ENCODE results near the gene SLC10A1. TPM values are rescaled to one million over a fixed set of nuclear protein-coding genes. Genes with fewer than 3 reads are reported as not detected.

SLC10A1 gene
- total RNA-seq, 1 experiment from 2014 or later, result not detected

DNA sequence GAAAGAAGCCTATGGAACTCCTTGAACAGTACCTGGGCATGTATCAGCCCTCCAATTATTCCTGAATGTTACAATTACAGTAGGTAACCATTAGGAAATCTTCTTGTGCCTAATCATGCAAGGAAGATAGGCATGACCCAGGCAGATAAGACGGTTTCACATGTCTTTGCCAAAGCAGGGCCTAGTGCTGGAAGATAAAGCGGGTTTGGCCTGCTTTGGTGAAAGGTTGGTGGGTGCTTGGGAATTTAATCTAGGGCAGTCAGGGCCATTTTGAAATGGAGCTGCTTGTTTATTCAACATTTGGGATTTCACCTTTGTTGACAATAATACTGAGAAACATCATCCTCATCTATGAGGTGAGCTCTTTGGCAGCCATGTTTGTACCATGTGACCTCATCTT, 42.6 kb downstream of the SLC10A1 start:
- H4K91ac ChIP-seq (ENCODE audit: insufficient read length, low read depth, low read length), result no peak overlapping the region
- no peaks in the 10 kb centered on the region for H3K9me3 ChIP-seq (ENCODE audit: control insufficient read depth, low read depth, low read length)
- H3K23me2 ChIP-seq (ENCODE audit: insufficient read length, low read depth, low read length, poor library complexity, severe bottlenecking), result no peaks in the 10 kb centered on the region
- H2AK5ac ChIP-seq (ENCODE audit: insufficient read length, low read length), result no peak overlapping the region
- no peak overlapping the region for H3K27ac ChIP-seq (ENCODE audit: insufficient read length, low read depth, low read length)
- H2BK12ac ChIP-seq (ENCODE audit: insufficient read length, low read depth, low read length), result no peak overlapping the region
- no peak overlapping the region for H4K5ac ChIP-seq (ENCODE audit: insufficient read length, low read depth, low read length)
- no peak overlapping the region for H2BK20ac ChIP-seq (ENCODE audit: low read depth, low read length, poor library complexity, severe bottlenecking)
- H2BK5ac ChIP-seq (ENCODE audit: insufficient read length, low read length), result no peak overlapping the region
- H3K27ac Mint-ChIP-seq, result no peak overlapping the region
- no peaks in the 10 kb centered on the region; the same call in 1 of the 2 replicates for H3K4me1 ChIP-seq (ENCODE audit: insufficient read depth, low read length)
- no peak overlapping the region for H3K4me2 ChIP-seq (ENCODE audit: insufficient read depth, insufficient read length, low read length)
- DNase-seq, result no peak
- H4K8ac ChIP-seq (replicated peaks; ENCODE audit: insufficient read length, low read depth, low read length), result no peak overlapping the region
- H3K79me2 ChIP-seq (ENCODE audit: insufficient read depth, low read length), result no peaks in the 10 kb centered on the region
- H3K79me1 ChIP-seq (ENCODE audit: insufficient read depth, low read depth, low read length, poor library complexity, severe bottlenecking), result no peaks in the 10 kb centered on the region
- H3K4me3 Mint-ChIP-seq, result no peak overlapping the region
- no peak overlapping the region for H3K9ac ChIP-seq (ENCODE audit: extremely low read depth, insufficient read length, low read length)
- no peaks in the 10 kb centered on the region; the same call in 1 of the 2 replicates for H3K27me3 Mint-ChIP-seq (ENCODE audit: low read depth)
- H4K20me1 ChIP-seq (ENCODE audit: control insufficient read depth, insufficient read depth, insufficient read length), result no peaks in the 10 kb centered on the region
- H3K27me3 ChIP-seq (ENCODE audit: insufficient read depth, low read length), result no peaks in the 10 kb centered on the region
- WGBS (ENCODE audit: extremely low coverage, insufficient read length, low lambda C conversion rate), result no CpG with 5 or more reads among the region's 2 CpGs
- no peaks in the 10 kb centered on the region; a peak in 1 of 5 replicates for H3K9me3 Mint-ChIP-seq
- no peak overlapping the region for H3K18ac ChIP-seq (ENCODE audit: insufficient read length, low read depth, low read length)
- no peaks in the 10 kb centered on the region for H3K36me3 Mint-ChIP-seq (ENCODE audit: insufficient read depth in 1 of 3, low read depth in 3 of 3)
- H3K4ac ChIP-seq (ENCODE audit: low read depth, low read length), result no peak overlapping the region
- no peak overlapping the region for H3K23ac ChIP-seq (ENCODE audit: insufficient read length, low read depth, low read length)
- H2AFZ ChIP-seq (ENCODE audit: low read length), result no peak overlapping the region
- H2BK15ac ChIP-seq (ENCODE audit: low read depth, low read length), result no peak overlapping the region
- no peak for TF ChIP-seq CTCF (conservative IDR thresholded peaks at IDR 0.05)
- no peak overlapping the region for H3K14ac ChIP-seq (ENCODE audit: insufficient read depth, low read length)
- no peak overlapping the region for H3T11ph ChIP-seq (ENCODE audit: low read length)
- H2BK120ac ChIP-seq (ENCODE audit: low read depth, low read length, poor library complexity, severe bottlenecking), result no peak overlapping the region
- no peak overlapping the region for H3K56ac ChIP-seq (ENCODE audit: insufficient read length, low read depth, low read length)
- peaks cover 15 to 16% of the 10 kb centered on the region in 2 experiments for H3K4me1 Mint-ChIP-seq

Data from H9 (cell line).